Stimulated activated naive CD4-positive, alpha-beta T cell (primary cell): Measurements from ENCODE around the gene WDR54.

ENCODE experiments used
- DNase-seq, 6 experiments: peaks; one replicate each; lab custom pipeline; 2025; lab: John Stamatoyannopoulos, UW

Gene WDR54

DNA sequence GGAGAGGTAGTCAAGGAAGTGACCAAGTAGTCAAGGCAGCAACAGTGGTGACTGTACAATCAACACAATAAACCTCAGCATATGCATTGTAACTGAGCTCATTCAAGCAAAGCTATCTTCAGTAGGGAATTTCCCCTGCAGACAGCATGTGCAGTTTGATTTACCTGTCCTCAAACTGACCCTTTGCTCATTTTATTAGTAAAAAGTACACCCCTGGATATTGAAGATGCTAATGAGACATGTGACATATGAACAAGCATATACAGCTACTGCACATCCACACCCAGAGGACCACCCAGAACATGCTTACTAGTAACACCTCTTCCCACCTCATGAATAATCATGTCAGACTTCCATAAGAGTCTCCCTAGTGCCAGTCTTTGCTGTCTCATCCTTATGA is 15.5 kb upstream of the WDR54 start:
- DNase-seq, result no peak

DNA sequence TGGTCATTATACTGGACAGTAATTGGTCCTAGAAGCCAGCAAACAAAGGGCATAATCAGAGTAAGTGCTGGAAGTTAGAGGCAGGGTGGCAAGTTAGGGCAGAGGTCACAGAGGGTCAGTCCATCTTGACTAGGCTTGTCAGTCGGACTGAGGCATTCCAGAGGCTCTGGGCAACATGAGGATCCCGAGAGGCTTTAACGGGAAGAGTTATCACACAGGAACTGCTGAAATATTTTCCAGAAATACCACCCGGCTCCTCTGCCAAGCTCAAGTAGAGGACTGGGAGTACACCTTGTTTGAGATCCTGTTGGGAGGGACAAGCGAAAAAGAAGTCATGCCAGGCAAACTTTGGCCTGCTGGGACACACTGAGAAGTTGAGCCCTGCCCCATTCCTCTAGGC is 13.8 kb upstream of the WDR54 start:
- no peak for DNase-seq

DNA sequence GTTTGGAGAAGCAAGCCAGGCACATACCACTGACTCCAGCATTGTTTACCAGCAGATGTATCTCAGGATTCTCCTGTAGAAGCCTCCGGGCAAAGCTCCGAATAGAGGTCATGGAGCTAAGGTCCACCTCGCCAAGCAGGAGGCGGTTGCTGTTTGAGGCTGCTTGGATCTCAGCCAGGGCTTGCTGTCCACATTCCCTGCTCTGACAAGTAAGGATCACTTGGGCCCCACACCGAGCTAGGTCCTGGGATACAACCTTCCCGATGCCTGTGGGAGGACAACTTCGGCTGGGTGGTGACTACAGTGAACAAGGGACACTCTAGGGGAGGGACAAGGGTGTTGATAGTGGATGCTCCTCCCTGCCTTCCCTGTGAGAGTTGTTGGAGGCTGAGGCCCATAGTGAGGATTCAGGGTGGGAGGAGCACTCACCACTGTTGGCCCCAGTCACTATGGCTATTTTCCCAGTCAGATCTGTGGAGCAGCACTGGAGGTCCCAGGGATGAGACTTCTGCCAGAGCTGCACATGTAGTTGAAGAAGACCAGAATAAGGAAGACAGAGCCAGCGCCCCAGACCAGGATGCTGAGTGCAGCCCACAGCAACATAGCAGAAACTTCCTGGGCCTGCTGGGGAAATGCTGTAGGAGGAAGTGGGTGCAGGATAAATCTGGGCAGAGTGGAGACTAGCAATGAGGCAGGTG is 8.4 kb upstream of the WDR54 start:
- no peak for DNase-seq

DNA sequence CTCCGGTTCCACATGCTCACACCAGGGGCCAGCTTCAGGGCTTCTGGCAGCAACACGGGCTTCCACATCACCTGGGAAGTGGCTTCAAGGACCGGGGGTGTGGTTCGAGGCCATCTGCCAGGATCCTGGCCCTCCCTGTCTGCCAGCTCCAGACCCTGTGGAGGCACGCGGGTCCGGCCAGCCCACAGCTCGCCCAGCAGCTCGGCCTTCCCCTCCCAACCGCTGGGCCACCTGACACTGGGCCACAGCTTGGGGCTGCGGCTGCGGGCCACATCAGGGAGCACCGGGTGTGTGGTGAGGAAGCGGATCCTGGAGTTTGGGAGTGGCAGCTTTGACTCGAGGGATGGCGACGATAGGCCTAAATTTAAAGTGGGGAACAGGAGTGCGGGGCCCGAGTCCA is 7.1 kb upstream of the WDR54 start:
- no peak for DNase-seq

DNA sequence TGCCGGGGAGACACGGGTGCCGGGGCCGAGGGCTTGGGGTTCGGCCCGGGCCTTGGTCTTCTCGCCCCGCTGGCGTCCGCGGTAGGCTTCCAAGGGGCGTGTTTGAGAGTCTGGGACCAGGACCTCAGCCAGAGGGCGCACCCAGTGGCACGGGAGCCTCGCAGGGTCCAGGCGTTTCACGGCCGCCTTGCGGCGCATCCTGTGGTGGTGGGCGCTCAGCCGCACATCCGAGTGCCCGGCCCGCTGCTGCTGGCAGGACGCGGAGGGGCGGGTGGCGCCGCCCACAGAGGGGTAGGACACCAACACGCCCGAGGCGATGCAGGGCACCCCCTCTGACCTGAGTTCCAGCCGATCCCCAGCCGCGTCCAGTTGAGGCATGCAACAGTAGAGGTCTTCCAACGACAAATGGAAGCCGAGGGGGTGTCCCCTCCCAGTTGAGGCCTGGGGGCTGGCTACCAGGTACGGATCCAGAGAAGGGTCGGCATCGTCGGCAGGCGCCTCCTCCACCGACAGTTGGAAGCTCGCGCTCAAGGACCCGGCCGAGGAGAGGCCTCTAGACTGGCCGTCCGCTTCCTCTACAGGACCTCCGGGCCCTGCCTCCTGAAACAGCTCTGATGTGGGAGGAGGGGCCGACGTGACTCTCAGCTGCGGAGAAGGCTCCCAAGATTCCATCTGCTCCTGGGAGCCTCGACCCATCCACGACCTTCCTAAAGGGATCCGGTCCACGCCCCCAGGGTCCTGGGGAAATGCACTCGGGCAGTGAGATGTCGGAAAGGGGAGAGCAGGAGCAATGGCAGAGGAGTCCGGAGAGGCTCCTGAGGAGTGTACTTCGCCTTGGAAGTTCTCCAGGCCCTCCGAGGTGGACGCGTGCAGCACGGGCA is 6.4 kb upstream of the WDR54 start:
- DNase-seq, result peak in 4 of 6 experiments; percentile 18 to 36 (median 26)

DNA sequence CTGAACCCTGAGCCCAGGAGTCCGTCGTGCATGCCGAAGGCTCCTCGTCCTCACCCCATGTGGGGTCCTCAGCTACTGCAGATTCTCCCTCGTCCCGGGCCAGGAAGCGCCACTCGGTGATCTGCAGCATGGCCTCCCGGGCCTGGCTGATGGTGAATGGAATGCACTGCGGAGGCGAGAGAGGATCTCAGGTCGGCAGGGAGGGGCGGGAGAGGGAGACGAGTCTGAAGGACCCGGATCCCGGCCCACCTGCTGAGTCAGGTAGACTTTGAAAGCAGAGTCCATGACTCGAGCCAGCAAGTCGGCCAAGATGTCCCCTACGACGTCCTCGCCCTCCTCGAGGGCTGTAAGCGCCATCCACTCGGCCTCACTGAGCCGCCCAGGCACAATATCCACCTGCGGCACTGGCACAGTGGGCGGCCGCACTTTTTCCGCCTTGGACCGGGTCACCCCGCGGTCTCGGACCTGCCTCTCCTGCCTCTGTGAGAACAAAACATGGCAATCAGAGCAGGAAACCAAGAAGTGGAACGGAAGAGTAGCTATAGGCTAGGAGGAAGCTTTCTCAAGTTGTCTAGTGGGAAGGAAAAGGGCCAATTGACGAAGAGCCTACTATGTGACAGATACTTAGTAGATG is 5.7 kb upstream of the WDR54 start:
- peak in 2 of 6 experiments; percentile 9 to 12 for DNase-seq

DNA sequence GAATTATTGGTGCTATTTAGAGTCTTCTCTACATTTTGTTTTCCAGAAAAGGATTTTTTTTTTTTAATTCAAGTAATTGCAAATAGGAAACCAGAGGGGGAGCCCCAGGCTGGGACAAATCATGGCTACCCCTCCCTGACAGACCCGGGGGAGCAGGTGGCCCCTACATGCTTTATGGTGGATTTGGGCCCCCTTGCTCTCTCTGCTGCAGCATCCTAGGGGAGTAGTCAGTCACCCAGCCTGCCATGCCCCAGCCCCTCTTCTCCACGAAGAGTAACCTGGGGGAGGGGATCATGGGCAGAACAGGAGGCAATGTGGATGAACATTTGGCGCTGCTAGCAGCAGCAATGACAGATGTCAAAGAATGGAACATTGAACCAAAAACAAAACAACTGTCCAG is 4.8 kb upstream of the WDR54 start:
- DNase-seq, result peak in 1 of 6 experiments; percentile 29

DNA sequence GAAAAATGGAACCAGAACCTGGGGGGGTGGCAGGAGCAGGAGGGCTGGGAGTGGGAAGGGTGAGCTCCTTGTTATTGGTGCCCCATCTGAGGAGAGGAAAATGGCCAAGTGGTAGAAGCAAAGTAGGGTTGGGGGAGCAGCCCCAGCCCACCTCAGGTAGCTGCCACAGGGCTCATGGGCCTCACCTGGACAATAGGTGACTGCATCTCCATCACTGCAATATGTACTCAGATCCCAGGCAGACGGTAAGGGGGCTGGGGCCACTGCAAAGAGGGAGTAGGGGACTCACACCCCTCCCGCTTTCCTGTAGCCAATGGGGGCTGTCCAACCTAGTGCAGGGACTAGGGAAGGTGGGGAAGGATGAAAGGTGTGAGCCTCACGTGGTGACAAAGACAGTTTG is 4.3 kb upstream of the WDR54 start:
- no peak for DNase-seq

DNA sequence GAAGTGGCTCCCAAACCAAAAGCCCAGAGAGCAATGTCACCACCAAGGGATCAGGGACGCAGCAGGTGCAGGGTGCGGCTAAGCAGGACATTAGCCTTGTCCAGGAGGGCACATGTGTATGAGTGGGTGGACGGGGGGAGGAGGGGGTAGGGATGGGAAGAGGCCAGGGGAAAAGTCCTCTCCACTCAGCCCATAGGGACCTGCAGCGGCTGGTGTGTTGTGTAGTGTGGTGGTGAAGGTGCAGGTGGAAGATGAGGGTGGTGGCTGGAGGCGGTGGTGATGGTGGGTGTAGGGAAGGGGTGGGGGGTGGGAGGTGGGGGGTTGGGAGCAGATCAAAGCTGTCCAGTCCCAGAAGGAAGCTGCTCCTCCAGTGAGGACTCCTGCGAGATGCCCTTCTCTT is 3.8 kb upstream of the WDR54 start:
- no peak for DNase-seq

DNA sequence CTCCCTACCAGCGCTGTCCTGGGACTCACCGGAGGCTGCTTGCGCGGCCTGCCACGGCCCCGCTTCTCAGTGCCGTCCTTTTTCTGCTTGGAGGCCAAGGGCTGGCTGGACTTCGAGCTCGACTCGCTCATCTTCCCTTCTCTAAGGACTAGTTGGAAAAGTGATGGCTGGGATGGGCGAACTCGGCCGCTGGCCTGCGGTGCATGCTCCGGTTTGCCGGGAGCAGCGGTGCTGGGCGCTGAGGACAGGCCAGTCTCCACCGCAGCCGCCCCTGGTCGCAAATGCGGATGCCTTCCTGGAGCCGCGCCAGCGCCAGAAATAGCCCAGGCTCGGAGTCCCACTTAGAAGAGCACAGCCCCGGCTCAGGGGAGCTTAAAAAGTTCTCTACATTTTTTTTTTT is 3.2 kb upstream of the WDR54 start:
- DNase-seq, result no peak

DNA sequence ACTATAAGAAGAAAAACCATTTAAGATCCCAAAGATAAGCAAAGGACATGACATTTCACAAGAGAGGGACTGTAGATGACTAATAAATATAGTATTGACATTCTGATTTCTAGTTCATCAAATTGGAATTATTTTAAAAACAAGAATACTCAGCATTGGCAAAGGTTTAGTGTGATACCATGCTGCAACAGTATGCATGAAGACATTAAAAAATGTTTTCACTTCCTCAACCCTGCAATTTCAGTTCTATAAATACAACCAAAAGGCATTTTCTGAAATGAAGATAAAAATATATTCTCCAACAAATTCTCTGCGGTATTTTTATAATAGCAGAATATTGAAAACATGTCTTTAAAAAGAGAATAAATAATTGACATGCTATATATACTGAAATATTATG is 2.2 kb upstream of the WDR54 start:
- no peak for DNase-seq

DNA sequence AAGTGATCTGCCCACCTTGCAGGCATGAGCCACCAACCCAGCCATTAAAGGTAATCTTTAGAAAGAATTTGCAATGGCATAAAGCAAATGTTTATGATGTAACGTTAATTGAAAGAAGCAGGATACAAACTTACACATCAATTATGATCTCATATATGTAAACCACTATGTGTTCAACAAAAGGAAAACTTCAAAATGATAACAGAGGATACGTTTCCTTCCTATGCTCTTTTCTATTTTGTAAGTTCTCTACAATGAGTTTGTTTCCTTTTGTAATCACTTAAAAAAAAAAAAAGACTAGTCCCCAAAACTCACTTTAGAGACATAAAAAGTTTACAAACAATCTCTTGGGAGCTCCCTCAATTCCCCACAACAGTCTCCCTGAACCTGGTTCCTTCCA is 1.5 kb upstream of the WDR54 start:
- peak in 3 of 6 experiments; percentile 32 to 53 (median 42) for DNase-seq

DNA sequence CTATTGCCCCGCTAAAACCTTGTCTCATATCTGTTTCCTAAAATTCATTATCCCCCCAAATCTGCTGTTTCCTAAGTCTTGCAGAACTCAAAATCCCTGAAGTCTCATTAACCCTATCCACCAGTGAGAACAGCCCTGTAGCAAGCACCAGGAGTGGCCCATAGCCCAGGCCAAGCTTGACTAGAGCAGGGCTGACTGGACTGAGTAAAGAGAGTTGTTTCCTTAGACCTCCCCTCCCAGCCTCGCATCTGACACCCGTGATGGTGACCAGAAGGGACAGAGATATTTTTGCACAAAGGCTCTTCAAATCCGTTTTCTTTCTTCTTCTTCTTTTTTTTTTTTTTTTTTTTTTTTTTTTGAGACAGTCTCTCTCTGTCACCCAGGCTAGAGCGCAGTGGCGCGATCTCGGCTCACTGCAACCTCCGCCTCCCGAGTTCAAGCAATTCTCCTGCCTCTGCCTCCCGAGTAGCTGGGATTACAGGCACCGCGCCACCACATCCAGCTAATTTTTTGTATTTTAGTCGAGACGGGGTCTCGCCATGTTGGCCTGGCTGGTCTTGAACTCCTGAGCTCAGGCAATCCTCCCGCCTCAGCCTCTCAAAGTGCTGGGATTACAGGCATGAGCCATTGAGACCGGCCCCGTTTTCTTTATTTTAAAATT is 957 bp upstream of the WDR54 start:
- peak in 4 of 6 experiments; percentile 7 to 58 (median 22) for DNase-seq

DNA sequence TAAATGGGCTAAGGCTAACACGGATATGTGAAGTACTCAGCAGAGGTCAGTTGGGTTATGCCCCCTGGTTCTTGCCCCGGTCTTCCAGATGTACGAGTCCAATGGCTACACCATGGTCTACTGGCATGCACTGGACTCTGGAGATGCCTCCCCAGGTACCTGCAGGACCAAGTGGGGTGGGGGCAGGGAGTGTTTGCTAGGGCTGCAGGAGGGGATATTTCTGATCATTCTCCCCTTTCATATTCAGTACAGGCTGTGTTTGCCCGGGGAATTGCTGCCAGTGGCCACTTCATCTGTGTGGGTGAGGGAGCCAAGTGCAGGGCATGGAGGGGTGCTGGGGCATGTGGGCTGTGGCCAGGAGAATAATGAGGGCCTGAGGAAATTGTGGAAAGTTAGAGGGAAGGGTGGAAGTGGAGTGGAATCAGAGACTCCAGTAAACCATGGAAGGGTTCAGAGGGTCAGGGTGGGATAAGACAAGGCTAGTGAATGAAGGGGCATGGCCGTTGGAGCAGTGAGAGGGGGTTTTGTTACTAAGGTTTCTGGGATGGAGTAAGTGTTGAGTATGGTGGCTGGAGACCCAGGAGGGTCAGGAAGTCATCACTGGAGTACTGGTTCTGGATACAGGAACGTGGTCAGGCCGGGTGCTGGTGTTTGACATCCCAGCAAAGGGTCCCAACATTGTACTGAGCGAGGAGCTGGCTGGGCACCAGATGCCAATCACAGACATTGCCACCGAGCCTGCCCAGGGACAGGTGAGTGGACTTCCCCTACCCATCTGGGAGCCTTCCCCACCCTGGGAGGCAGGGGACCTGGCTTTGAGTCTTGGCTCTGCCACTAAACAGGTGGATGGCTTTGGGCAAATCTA is 1.9 kb downstream of the WDR54 start:
- DNase-seq, result no peak

DNA sequence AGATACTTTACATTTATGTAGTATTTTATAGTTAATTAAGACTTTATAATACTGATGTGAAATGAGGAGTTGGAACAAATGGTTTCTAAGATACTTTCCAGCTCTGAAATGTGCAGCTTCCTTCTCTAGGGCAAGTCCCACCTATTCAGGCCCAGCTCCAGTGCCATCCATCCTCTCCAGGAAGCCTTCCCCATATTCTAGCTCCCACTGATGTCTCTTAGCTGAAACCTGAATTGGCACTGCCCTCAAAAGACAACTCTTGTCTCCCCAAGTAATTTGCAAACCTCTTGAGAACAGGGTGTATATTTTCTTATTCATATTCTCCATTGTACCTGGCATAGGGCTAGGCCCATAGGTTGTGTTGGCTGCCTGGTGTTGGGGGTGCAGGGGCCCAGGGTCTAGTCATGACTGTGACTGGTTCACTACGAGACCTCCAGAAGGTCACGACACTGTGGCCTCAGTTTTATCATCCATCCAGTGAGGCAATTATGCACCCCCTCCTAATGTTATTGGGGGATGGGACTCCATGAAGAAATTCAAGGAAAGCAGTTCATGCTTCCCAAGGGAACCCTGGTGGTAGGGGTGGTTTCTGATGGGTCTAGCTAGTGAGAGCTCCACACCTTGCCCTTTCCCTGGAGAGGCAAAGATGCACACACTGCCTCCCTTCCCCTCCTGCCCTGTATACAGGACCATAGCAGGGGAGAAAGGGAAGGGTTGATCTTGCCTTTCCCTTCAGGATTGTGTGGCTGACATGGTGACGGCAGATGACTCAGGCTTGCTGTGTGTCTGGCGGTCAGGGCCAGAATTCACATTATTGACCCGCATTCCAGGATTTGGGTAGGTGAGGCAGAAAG is 2.8 kb downstream of the WDR54 start:
- DNase-seq, result no peak

DNA sequence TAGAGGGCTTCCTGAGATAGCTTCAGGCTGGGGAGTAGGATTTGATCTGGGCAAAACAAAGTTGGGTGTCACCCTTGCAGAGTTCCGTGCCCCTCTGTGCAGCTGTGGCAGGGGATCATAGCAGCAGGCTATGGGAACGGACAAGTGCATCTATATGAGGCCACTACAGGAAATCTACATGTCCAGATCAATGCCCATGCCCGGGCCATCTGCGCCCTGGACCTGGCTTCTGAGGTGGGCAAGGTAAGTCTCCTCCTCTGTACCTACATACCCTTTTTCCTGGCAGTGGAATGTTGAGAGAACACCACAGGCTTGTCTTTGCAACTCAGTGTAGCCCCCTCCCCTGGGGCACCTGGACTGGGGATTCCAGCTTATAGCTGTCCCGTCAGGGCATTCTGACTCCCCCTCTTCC is 3.5 kb downstream of the WDR54 start:
- DNase-seq, result no peak

DNA sequence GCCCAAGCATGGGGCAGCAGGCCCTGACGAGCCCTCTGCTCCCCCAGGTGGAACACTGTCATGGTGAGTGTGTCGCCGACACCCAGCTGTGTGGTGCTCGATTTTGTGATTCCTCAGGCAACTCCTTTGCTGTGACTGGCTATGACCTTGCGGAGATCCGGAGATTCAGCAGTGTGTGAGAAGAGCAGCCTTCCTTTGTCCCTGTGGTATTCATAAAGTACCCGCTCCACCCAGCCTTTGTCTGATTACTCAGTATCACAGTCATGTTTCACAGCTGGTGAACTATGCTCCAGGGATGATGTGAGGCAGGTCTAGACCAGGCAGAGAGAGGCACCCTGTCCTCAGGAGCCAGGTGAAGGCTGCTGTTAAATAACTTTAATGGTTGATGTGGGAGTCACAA is 4.0 kb downstream of the WDR54 start:
- DNase-seq, result no peak

DNA sequence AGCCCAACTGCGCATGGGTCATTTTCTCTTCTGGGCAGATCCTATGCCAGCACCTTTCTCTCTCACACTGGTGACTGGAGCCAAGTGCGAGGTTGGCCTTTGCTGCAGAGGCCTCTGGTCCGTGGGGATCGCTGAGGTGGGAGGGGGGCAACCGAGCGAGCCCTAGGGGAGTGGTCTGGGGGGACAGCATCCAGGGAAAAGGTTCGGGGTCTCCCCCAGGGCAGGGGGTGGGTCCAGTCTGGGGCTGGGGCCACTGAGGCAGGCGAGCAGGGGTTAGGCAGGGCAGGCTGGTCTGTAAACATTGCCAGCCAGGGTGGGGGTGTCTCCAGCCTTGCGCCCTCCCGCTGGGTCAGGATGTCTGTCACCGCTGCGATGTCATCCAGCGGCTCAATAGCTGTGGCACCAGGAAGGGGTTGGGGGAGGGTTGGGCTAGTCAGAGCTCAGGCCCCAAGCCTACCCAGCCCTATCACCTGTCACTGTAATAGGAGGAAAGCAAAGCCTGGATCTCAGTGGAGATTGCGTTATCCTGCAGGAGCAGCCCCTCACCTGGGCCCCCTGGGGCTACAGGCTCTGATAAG is 4.7 kb downstream of the WDR54 start:
- no peak for DNase-seq

DNA sequence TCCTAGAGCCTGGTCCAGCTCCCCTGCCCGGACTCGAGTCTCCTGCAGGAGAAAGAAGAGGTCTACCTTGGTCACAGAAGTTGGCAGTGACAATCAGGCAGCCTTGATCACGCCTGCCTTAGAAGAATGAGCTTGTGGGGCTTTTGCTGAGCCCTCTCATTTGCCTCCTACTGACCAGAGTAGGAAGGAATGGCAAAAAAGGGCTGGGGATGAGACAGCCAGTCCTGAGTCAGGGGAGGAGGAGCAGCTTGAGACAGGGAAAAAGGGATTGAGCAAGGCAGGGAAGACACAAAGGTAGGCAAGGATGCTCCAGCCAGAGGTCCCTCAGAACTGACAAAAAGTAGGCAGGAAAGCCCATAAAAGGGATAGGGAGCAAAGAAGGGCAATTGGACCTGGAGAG is 6.0 kb downstream of the WDR54 start:
- DNase-seq, result no peak

DNA sequence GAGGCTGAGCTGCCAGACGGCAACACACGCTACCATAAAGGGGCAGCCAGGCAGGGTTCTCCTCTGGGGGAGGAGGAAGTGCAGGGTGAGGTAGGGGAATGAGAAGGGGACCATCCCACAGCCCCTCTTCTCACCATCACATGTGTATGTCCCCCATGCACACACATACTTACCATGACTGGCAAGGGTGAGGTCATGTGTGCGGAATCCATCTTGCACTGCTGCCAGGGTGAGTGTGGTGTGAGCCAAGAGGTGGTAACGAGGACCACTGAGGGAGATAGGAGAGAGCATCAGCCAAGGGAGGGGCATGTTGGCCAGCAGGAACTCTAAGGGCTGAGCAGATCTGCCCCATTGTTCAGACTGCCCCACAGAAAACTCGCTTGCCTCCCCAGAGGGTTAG is 7.1 kb downstream of the WDR54 start:
- DNase-seq, result no peak
